Urothelium cell line (cell line): ENCODE results near the gene NCAPD3.
A peak's percentile ranks its signal among the peaks of the same experiment; 100 is the strongest.

Source experiments
- DNase-seq: peaks from one replicate; pipeline ENCODE4 v3.0.0; 2011; ENCODE audit warnings: low spot score, mixed read lengths
- FAIRE-seq: peaks from 2 replicates; lab custom pipeline; 2011; peaks lifted over from hg19 to GRCh38; lab: Jason Lieb, UNC

NCAPD3 gene

GRCh38 chr11:134252346-134253187 is 28.8 kb upstream of the NCAPD3 start:
- DNase-seq: no peak
- no peak for FAIRE-seq

DNA sequence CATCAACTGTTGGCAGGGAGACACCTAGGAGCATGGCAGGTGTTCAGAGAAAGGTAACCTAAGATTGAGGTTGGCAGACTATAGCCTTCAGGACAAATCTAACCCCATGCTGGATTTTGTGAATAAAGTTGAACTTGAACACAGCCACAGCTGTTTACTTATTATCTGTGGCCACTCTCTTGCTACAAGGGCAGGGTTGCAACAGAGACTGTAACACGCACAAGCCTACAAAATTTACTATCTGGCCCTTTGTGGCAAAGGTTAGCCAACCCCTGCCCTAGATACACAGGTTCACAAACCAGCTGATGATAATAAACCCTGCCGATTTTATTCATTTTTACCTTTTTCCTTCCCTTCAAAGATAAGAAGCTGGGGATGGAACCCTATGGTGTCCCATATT is 26.9 kb upstream of the NCAPD3 start:
- DNase-seq (no peak), FAIRE-seq (no peak)

DNA sequence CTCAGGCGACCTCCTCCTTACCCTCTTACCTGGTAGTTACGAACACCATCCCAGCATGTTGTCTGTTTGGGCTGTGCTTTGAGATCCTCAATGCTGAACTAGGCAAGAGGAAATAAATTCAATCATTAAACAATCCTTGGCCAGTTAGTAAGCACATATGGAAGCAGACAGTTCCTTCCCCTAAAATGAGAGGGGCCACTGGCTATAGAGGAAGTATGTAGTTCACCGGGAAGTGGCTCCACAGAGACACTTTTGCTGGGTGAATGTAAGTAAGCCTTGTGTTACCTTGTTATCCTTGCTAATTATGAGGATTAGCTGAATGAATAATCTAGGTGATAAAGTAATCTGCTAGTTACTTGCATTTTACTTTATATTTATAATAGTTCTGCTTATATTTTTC is 26.5 kb upstream of the NCAPD3 start:
- FAIRE-seq: no peak

DNA sequence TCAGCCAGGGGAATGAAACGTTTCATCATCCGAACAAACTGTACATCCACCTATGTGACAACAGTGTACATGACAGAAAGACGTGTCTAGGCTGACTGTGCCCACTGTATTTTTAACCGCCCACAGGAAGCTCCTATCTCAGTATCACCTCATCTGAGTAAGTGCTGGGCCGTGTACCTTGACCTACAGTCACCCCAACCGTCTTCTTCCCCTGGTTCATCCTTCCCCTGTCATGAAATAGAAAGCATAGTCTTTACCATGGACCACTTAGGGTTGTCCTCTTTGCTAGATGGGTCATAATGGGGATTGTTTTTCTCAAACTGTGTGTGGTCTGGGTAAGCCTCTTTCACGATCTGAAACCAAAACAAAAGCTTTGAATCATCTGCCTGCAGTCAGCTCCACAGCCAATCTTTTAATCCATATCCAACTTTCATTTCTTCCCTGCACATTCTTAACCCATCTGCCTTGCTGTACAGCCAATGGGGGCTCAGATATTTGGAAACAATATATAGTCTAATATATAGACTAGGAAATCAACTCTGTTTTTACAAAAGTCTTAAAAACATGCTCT is 25.2 kb upstream of the NCAPD3 start:
- FAIRE-seq: no peak
- no peak for DNase-seq

More for the DNA sequence above, 26.5 kb upstream of the NCAPD3 start:
- no peak for DNase-seq

DNA sequence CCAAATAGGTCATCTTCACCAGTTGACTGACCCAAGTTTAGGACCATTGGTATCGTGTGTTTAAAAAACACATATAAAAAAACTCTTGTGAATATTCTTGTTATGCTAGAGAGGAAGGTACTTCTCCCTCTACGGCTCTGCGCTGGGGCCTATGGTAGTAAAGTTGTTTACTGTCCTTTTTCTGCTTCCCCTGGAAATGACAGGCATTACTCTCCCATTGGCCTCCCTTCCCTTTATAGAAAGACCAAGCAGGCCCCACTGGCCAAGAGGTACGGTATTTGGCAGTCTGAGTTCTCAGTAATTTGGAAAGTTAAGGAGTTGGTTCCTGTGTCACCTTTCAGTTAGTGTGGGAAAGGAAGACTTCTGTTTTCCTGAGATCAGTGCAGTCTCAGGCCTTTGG is 22.9 kb upstream of the NCAPD3 start:
- FAIRE-seq: no peak
- DNase-seq: no peak

- DNase-seq: no peak
- FAIRE-seq: no peak
Observed at GRCh38 chr11:134246100-134246499, 22.3 kb upstream of the NCAPD3 start.

DNA sequence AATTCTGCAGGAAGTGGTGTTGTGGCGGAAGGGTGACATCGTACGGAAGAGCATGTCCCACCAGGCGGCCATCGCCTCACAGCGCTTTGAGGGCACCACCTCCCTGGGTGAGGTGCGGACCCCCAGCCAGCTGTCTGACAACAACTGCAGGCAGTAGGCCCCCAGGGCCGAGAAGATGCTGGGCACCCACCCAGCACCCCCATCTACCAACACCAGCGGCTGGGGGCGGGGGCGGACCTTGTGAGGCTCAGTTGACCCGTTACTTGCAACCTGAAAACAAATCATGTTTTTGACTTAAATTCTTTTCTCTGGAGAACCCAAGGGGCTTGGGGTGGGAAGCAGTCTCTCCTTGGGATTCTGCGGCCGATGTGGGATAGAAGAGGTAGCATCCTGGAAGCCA is 21.7 kb upstream of the NCAPD3 start:
- DNase-seq: no peak
- no peak for FAIRE-seq

GRCh38 chr11:134244593-134244992 is 20.8 kb upstream of the NCAPD3 start:
- peak; percentile 24 for DNase-seq
- no peak for FAIRE-seq

- DNase-seq: no peak
- FAIRE-seq: no peak
Observed at GRCh38 chr11:134243913-134244312, 20.1 kb upstream of the NCAPD3 start.

DNA sequence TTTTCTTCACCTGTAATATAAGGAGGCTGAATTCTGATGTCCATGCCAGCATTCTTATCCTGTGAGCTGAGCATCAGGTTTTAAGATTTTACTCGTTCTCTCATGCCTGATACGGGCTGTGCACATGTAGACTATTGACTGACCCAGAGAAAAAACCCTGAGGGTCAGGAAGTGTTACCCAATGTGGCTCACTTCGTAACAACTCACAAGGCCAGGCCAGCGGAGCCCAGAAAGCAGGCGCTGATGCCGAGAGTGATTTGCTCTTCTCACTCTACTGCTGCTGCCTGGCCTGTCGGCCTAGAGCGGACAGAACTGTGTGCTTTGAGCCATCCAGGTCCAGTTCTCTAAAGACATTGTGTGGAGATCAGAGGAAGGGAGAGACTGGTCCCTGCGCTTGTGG is 18.6 kb upstream of the NCAPD3 start:
- DNase-seq (no peak), FAIRE-seq (no peak)

DNA sequence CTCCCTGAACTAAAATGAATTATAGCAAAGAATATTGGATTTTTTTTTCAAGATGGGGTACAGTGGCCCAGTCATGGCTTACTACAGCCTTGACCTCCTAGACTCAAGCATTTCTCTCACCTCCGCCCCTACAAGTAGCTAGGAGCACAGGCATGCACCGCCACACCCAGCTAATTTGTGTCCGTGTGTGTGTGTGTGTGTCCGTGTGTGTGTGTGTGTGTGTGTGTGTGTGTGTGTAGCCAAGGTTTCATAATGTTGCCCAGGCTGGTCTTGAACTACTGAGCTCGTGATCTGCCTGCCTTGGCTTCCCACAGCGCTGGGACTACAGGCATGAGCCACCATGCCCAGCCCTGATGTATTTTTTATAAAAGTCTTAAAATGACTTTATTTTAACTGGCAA is 16.8 kb upstream of the NCAPD3 start:
- no peak for FAIRE-seq

GRCh38 chr11:134238956-134239355 is 15.2 kb upstream of the NCAPD3 start:
- FAIRE-seq: no peak
- no peak for DNase-seq

More for the DNA sequence above, 16.8 kb upstream of the NCAPD3 start:
- DNase-seq: no peak

GRCh38 chr11:134237557-134237922 is 13.8 kb upstream of the NCAPD3 start:
- FAIRE-seq (no peak), DNase-seq (no peak)

DNA sequence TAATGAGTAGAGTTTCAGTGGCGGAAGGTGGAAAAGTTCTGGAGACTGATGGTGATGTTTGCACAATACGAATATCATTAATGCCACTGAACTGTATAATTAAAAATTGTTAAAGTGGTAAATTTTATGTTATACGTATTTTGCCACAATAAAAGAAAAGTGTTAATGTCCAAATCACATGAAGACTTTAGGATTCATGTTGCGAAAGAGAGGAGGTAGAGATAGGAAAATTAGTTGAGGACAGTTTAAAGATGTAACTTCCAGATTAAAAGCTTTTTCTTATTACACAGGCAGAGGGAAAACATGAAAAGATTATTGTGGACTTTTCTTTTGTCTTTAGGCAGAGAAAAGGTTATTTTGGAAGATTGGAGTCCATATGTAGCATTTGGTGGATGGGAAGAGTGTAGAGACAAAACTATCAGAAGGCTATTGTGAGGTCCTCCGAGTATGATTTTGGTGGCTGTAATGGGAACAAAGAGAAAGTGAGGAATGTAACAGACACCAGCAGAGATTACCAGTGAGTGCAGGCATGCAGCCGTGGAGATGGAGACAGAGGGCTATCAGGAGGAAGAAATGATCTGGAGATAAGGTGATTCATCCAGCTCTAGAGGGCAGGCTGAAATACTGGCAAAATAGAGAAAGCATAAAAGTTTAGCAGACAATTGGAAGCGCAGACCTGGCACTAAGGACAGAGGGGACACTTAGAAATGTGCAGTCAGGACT is 13.2 kb upstream of the NCAPD3 start:
- no peak for DNase-seq
- FAIRE-seq: no peak

GRCh38 chr11:134235399-134235798 is 11.6 kb upstream of the NCAPD3 start:
- no peak for DNase-seq
- no peak for FAIRE-seq

DNA sequence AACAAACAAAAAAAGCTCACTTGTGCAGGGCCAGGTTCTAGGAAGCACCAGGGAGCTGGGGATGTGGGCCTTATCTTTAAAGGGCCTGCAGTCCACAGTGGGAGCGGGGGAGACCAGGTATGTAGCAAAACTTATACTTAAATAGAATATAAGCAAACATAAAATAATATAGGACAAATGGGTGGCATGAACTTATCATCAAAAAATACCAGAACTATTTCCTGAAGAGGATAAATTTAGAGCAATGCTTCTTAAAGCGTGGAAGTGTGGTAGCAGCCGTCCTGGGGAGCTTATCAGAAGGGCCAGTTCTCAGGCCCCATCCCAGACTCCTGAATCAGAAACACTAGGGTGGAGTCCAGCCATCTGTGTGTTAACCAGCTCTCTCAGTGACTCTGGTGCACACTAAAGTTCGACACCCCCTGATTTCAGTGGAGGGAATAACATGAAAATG is 10.0 kb upstream of the NCAPD3 start:
- FAIRE-seq (no peak), DNase-seq (no peak)

DNA sequence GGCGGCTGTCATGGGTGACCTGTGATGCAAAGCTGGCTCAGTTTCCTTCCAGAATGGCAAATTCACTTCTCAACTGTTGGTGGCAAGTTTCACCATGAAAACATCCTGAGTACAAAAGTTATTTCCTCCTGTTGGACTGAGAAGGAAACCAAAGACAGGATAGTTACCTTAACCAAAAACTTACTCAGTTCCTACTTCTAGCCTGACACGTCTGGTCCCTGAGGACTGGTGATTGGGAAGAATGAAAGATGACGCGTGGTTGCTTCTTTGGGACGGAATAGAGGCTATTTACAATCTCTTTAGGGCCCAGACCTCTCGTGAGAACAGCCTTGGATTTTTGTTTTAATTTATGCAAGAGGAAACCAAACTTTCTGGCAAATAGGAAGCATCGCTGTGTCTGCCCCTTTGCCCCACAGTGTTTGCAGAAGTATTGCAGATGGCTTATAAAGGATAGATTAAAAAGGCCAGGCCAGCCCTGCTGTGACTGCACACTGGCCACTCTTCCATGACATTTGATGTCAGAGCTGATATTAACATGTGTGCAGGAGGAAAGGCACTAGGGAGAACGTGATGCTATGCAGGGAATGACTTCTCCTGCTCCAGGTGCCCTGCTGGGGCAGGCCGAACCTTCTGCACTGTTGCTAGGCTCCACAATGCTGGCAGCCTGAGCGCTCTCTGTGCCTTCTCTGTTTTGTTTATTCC is 8.3 kb upstream of the NCAPD3 start:
- FAIRE-seq: no peak
- no peak for DNase-seq

DNA sequence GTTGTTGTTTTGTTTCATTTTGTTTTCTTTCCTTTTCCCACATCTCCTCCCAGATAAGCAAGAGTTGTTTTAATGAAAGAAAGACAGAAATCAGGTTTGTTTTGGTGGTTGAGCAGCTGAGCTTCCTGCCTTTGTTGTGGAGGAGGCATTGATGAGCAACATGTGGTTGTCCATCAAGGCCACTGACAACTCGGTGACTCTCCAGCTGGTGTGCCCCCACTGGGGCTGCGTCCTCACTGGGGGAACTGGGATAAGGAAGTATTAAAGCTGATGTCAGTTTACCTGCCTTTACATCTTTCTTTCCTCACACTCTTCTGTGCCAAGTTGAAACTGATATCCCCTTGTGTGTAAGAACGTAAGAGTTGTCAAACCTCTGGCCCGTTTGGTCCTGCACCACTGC is 6.6 kb upstream of the NCAPD3 start:
- no peak for FAIRE-seq

DNA sequence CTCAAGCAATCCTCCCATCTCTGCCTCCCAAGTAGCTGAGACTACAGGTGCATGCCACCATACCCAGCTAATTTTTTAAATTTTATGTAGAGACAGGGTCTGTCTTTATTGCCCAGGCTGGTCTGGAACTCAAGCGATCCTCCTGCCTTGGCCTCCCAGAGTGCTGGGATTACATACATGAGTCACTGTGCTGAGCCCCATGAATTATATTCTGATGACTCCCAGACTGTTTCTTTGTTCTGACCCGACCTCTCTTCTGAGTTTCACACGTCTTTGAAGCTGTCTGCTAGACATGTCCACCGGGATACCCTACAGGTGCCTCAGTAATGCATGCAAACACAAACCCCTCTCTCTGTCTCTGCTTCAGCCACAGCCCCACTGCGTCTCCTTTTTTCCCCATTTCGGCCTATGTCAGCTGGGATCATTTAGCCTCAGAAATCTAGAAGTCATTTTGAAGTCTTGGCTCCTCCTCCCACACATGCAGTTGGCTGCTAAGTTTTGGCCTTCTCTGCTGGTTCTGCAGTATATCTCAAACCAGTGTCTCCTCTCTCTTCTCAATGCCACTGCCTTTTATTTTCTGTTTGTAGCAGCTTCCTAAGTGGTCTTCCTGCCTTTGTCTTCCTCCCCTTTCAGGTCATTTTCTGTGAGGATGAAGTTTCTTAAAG is 5.5 kb upstream of the NCAPD3 start:
- no peak for FAIRE-seq
- no peak for DNase-seq

More for the DNA sequence above, 6.6 kb upstream of the NCAPD3 start:
- DNase-seq: no peak

- no peak for FAIRE-seq
- no peak for DNase-seq
Observed at GRCh38 chr11:134228625-134229024, 4.9 kb upstream of the NCAPD3 start.
